Measurements from ENCODE around the gene AOC3. TPM values are rescaled to one million over a fixed set of nuclear protein-coding genes. Genes with fewer than 3 reads are reported as not detected.
"Not testable (repeated sequence)": the region's sequence is repeated elsewhere in the genome, so short reads cannot be mapped to it uniquely, and the experiment has no call there.

AOC3 gene
- total RNA-seq, 2 donors from 2014 or later: 20.7 to 57.7 TPM

GRCh38 chr17:42898147-42898811, 47.3 kb downstream of the AOC3 start:
- intact Hi-C loops (cut with DNase I): no loop called here
- TF ChIP-seq CTCF (IDR thresholded peaks at IDR 0.05): no peak
- TF ChIP-seq POLR2A (IDR thresholded peaks at IDR 0.05): no peak
- TF ChIP-seq POLR2AphosphoS5 (IDR thresholded peaks at IDR 0.05): no peak
- WGBS: 92% methylated on average over 7 of the region's 7 CpGs
- H3K27ac ChIP-seq: no peak overlapping the region
- DNase-seq (ENCODE audit: low spot score): no peak
- H3K9me3 ChIP-seq: no peaks in the 10 kb centered on the region
- H3K36me3 ChIP-seq: no peaks in the 10 kb centered on the region
- H3K4me1 ChIP-seq (replicated peaks): no peaks in the 10 kb centered on the region
- no peak overlapping the region for H3K4me3 ChIP-seq
- H3K27me3 ChIP-seq (replicated peaks; ENCODE audit: insufficient read depth): no peaks in the 10 kb centered on the region

- H3K4me3 ChIP-seq; H3K9me3 ChIP-seq; H3K36me3 ChIP-seq; intact Hi-C loops (cut with DNase I); DNase-seq (ENCODE audit: low spot score); H3K4me1 ChIP-seq (replicated peaks); H3K27me3 ChIP-seq (replicated peaks; ENCODE audit: insufficient read depth); H3K27ac ChIP-seq: not testable (repeated sequence)
- 91% methylated on average over 3 of the region's 3 CpGs for WGBS
These were observed 49.0 kb downstream of the AOC3 start for GRCh38 chr17:42899981-42900380.

- Histone ChIP-seq H3K36me3 (no peaks in the 10 kb centered on the region), H3K27ac (no peak within 1 kb of the TSS), H3K4me3 (no peak within 1 kb of the TSS), H3K27me3 (replicated peaks; ENCODE audit: insufficient read depth) (no peaks in the 10 kb centered on the region), H3K4me1 (replicated peaks) (no peaks in the 10 kb centered on the region), H3K9me3 (no peaks in the 10 kb centered on the region)
- 85% methylated on average over 12 of the region's 12 CpGs for WGBS
- TF ChIP-seq CTCF (IDR thresholded peaks at IDR 0.05) (no peak), POLR2A (IDR thresholded peaks at IDR 0.05) (no peak), POLR2AphosphoS5 (IDR thresholded peaks at IDR 0.05) (no peak)
- DNase-seq (ENCODE audit: low spot score): no peak
- intact Hi-C loops (cut with DNase I): no loop called here
These were observed 49.7 kb downstream of the AOC3 start, which contains the start of gene G6PC1 for GRCh38 chr17:42900460-42901331. Gene G6PC1, plus strand, starts transcription at chr17:42900799. Its CDS starts 78 bp downstream, at chr17:42900877.

- WGBS: 80% methylated on average over 10 of the region's 10 CpGs
- DNase-seq (ENCODE audit: low spot score): no peak
- H3K27ac ChIP-seq: no peak overlapping the region
These were observed 50.7 kb downstream of the AOC3 start for GRCh38 chr17:42901535-42902229.

More at GRCh38 chr17:42901535-42902229, 50.7 kb downstream of the AOC3 start:
- no peaks in the 10 kb centered on the region for H3K27me3 ChIP-seq (replicated peaks; ENCODE audit: insufficient read depth)
- H3K36me3 ChIP-seq: no peaks in the 10 kb centered on the region
- intact Hi-C loops (cut with DNase I): no loop called here
- TF ChIP-seq POLR2A (IDR thresholded peaks at IDR 0.05) (no peak), POLR2AphosphoS5 (IDR thresholded peaks at IDR 0.05) (no peak), CTCF (IDR thresholded peaks at IDR 0.05) (no peak)
- H3K4me1 ChIP-seq (replicated peaks): no peaks in the 10 kb centered on the region
- H3K4me3 ChIP-seq: no peak overlapping the region
- H3K9me3 ChIP-seq: no peaks in the 10 kb centered on the region
